ENCODE measurements around the gene CD9. TPM values are rescaled to one million over a fixed set of nuclear protein-coding genes. Genes with fewer than 3 reads are reported as not detected.
A peak's percentile ranks its signal among the peaks of the same experiment; 100 is the strongest.

CD9 gene
- total RNA-seq, 1 donor from 2014 or later = 120 TPM

GRCh38 chr12:6281081-6281809, 81.0 kb downstream of the CD9 start:
- H3K4me3 Mint-ChIP-seq = peak overlapping the region; percentile 49

GRCh38 chr12:6282453-6282840, 82.2 kb downstream of the CD9 start:
- Mint-ChIP-seq H3K4me3 (no peak overlapping the region), H3K4me1 (ENCODE audit: unreplicated experiment) (peaks cover 12% of the 10 kb centered on the region), H3K27me3 (peaks cover 19% of the 10 kb centered on the region), H3K9me3 (no peaks in the 10 kb centered on the region), H3K27ac (peak overlapping the region; percentile 46), H3K36me3 (no peaks in the 10 kb centered on the region)
- DNase-seq (ENCODE audit: extremely low spot score, unreplicated experiment) = no peak
- TF ChIP-seq CTCF (conservative IDR thresholded peaks at IDR 0.05) = no peak

More at GRCh38 chr12:6281081-6281809, 81.0 kb downstream of the CD9 start:
- Mint-ChIP-seq H3K4me1 (ENCODE audit: unreplicated experiment) (peaks cover 12% of the 10 kb centered on the region), H3K27ac (peak overlapping the region; percentile 46), H3K9me3 (no peaks in the 10 kb centered on the region), H3K27me3 (peaks cover 19% of the 10 kb centered on the region), H3K36me3 (no peaks in the 10 kb centered on the region)
- TF ChIP-seq CTCF (conservative IDR thresholded peaks at IDR 0.05) = no peak
- no peak for DNase-seq (ENCODE audit: extremely low spot score, unreplicated experiment)

GRCh38 chr12:6284273-6284672, 84.1 kb downstream of the CD9 start:
- peaks cover 12% of the 10 kb centered on the region for H3K4me1 Mint-ChIP-seq (ENCODE audit: unreplicated experiment)
- peaks cover 19% of the 10 kb centered on the region for H3K27me3 Mint-ChIP-seq
- peaks cover 4% of the 10 kb centered on the region for H3K9me3 Mint-ChIP-seq
- no peak for TF ChIP-seq CTCF (conservative IDR thresholded peaks at IDR 0.05)
- H3K4me3 Mint-ChIP-seq = no peak overlapping the region
- DNase-seq (ENCODE audit: extremely low spot score, unreplicated experiment) = no peak
- H3K27ac Mint-ChIP-seq = peak overlapping the region; percentile 42
- H3K36me3 Mint-ChIP-seq = no peaks in the 10 kb centered on the region

- Mint-ChIP-seq H3K27me3 (peaks cover 15% of the 10 kb centered on the region), H3K27ac (peak overlapping the region; percentile 71), H3K9me3 (peaks cover 4% of the 10 kb centered on the region), H3K4me1 (ENCODE audit: unreplicated experiment) (peaks cover 7% of the 10 kb centered on the region), H3K4me3 (peak overlapping the region; percentile 13), H3K36me3 (peaks cover 4% of the 10 kb centered on the region)
- TF ChIP-seq CTCF (conservative IDR thresholded peaks at IDR 0.05) = peak; percentile 97
- DNase-seq (ENCODE audit: extremely low spot score, unreplicated experiment) = no peak
Measured at GRCh38 chr12:6285063-6285477, 84.9 kb downstream of the CD9 start.

GRCh38 chr12:6285532-6286306, 85.5 kb downstream of the CD9 start:
- peaks cover 4% of the 10 kb centered on the region for H3K36me3 Mint-ChIP-seq
- H3K27me3 Mint-ChIP-seq = peaks cover 11% of the 10 kb centered on the region
- no peak for DNase-seq (ENCODE audit: extremely low spot score, unreplicated experiment)
- TF ChIP-seq CTCF (conservative IDR thresholded peaks at IDR 0.05) = no peak
- peaks cover 4% of the 10 kb centered on the region for H3K9me3 Mint-ChIP-seq
- peaks cover 4% of the 10 kb centered on the region for H3K4me1 Mint-ChIP-seq (ENCODE audit: unreplicated experiment)
- peak overlapping the region; percentile 15 for H3K27ac Mint-ChIP-seq
- H3K4me3 Mint-ChIP-seq = no peak overlapping the region

Other genes starting within 250 kb of the CD9 start
- 0.70 and 1.3 TPM in 2 replicates for gene VWF, start 75.7 kb upstream of the CD9 start, total RNA-seq (ENCODE audit: low replicate concordance)
- gene PLEKHG6, start 110.3 kb downstream of the CD9 start, total RNA-seq (ENCODE audit: low replicate concordance) = 32.4 and 115 TPM in 2 replicates
- 79.1 and 222 TPM in 2 replicates for gene TNFRSF1A, start 141.7 kb downstream of the CD9 start, total RNA-seq (ENCODE audit: low replicate concordance)
- gene SCNN1A, start 175.2 kb downstream of the CD9 start, total RNA-seq (ENCODE audit: low replicate concordance) = 29.2 and 72.7 TPM in 2 replicates
- 18.5 and 98.5 TPM in 2 replicates for gene LTBR, start 183.8 kb downstream of the CD9 start, total RNA-seq (ENCODE audit: low replicate concordance)
- gene CD27, start 244.6 kb downstream of the CD9 start, total RNA-seq (ENCODE audit: low replicate concordance) = not detected in 2 replicates

All from type B pancreatic cell (in vitro differentiated cells).